Transverse colon (tissue), 3 donors: ENCODE results near the gene TDO2.

Experiments
- POLR2A ChIP-seq: fragments of 450-650 bp; IDR thresholded peaks from one replicate; pipeline ENCODE4 v1.6.1; 2016; ENCODE audit warnings: antibody characterized with exemption, mild to moderate bottlenecking, moderate library complexity
- TF ChIP-seq, protein P1 (sequence below), 5 experiments: fragments of 200-600 bp in 3 of 5; fragments of 450-650 bp in 2 of 5; sonication (generic) in 3 of 5; IDR thresholded peaks; 1 replicate in 2 of 5; 2 replicates in 3 of 5; pipeline ENCODE4 v1.5.1; 2016 to 2017; ENCODE audit warnings: antibody characterized with exemption in 5 of 5, inconsistent platforms in 3 of 5, mild to moderate bottlenecking in 2 of 5, moderate library complexity in 1 of 5

DNA sequence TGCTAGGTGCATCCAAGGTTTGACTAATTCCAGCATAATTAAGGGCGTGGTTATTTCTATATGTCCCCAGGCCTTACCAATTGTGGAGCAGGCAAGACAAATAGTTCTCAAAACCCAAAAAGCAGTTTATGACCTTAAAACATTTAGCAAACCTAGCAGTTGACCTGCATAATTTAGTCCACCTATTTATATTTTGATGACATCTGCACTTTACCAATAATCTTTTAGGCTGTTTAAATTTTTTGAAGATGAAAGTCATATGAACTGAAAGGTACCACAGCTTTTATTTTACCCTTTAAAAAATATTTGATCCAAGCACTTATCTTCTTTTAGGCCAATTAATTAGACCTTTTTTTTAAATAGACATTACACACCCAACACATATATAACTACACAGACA, 27.6 kb upstream of the TDO2 start:
- TF ChIP-seq, protein P1, sequence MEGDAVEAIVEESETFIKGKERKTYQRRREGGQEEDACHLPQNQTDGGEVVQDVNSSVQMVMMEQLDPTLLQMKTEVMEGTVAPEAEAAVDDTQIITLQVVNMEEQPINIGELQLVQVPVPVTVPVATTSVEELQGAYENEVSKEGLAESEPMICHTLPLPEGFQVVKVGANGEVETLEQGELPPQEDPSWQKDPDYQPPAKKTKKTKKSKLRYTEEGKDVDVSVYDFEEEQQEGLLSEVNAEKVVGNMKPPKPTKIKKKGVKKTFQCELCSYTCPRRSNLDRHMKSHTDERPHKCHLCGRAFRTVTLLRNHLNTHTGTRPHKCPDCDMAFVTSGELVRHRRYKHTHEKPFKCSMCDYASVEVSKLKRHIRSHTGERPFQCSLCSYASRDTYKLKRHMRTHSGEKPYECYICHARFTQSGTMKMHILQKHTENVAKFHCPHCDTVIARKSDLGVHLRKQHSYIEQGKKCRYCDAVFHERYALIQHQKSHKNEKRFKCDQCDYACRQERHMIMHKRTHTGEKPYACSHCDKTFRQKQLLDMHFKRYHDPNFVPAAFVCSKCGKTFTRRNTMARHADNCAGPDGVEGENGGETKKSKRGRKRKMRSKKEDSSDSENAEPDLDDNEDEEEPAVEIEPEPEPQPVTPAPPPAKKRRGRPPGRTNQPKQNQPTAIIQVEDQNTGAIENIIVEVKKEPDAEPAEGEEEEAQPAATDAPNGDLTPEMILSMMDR (IDR thresholded peaks at IDR 0.05) = no peak
- no peak for TF ChIP-seq POLR2A
